HFFc6 (cell line): ENCODE results near the gene ARID3A. TPM values are rescaled to one million over a fixed set of nuclear protein-coding genes. Genes with fewer than 3 reads are reported as not detected.

Experiments used
- DNase-seq: peaks from one replicate; pipeline ENCODE4 v3.0.0-alpha.2; 2018
- H3K27ac Mint-ChIP-seq: 2 replicates; pipeline ENCODE4 v1.8.0; 2020; ENCODE audit warnings: mild to moderate bottlenecking, mixed read lengths
- H3K27me3 Mint-ChIP-seq: 2 replicates; pipeline ENCODE4 v1.8.0; 2021; ENCODE audit warnings: mild to moderate bottlenecking, moderate library complexity, mixed read lengths; ENCODE audit not compliant: insufficient read depth
- H3K36me3 Mint-ChIP-seq: 2 replicates; pipeline ENCODE4 v1.8.0; 2021; ENCODE audit warnings: low read depth, mixed read lengths
- H3K4me1 Mint-ChIP-seq: 2 replicates; pipeline ENCODE4 v1.8.0; 2020; ENCODE audit warnings: low read depth, mixed read lengths
- H3K4me3 Mint-ChIP-seq: 2 replicates; pipeline ENCODE4 v1.8.0; 2020; ENCODE audit warnings: mild to moderate bottlenecking, moderate library complexity, mixed read lengths
- H3K9me3 Mint-ChIP-seq: 2 replicates; pipeline ENCODE4 v1.8.0; 2020; ENCODE audit warnings: mild to moderate bottlenecking, mixed read lengths
- CTCF ChIP-seq: fragments of 200-600 bp; sonication (generic); IDR thresholded peaks from 2 replicates; pipeline ENCODE4 v1.5.0; 2021; ENCODE audit warnings: antibody characterized with exemption, mild to moderate bottlenecking
- total RNA-seq, 6 experiments: library from RNA; stranded (reverse); fragmentation: NEBNext Ultra II Directional; extraction: Animal tissue kit (Norgen Biotek cat#: 25700); gene quantifications; 2 replicates in 1 of 6; 3 replicates in 5 of 6; pipeline ENCODE4 v1.2.3, GENCODE V29; 2021

The ARID3A gene
- total RNA-seq, 6 experiments from 2014 or later = 35.1 to 44.2 (median 38.4) TPM

- no peak overlapping the region for H3K27ac Mint-ChIP-seq
- H3K4me1 Mint-ChIP-seq = peaks cover 5% of the 10 kb centered on the region; the same call in 1 of the 2 replicates
- H3K4me3 Mint-ChIP-seq = peak overlapping the region; percentile 43; the same call in 1 of the 2 replicates
- peaks cover 4% of the 10 kb centered on the region; the same call in 1 of the 2 replicates for H3K9me3 Mint-ChIP-seq
- no peaks in the 10 kb centered on the region for H3K36me3 Mint-ChIP-seq
- TF ChIP-seq CTCF = no peak
- no peak for DNase-seq
- peaks cover 22% of the 10 kb centered on the region for H3K27me3 Mint-ChIP-seq
Observed at GRCh38 chr19:1000591-1001537, 75.0 kb downstream of the ARID3A start.

GRCh38 chr19:1001538-1002166 is 75.8 kb downstream of the ARID3A start:
- TF ChIP-seq CTCF = peak; percentile 92
- H3K4me1 Mint-ChIP-seq = 0 out of 2 replicates have a peak, but pooled peaks cover under 1% of the 10 kb centered on the region
- H3K36me3 Mint-ChIP-seq = no peaks in the 10 kb centered on the region
- H3K9me3 Mint-ChIP-seq = peaks cover 4% of the 10 kb centered on the region; the same call in 1 of the 2 replicates
- no peak overlapping the region for H3K27ac Mint-ChIP-seq
- no peak overlapping the region for H3K4me3 Mint-ChIP-seq
- DNase-seq = no peak
- H3K27me3 Mint-ChIP-seq = peaks cover 18% of the 10 kb centered on the region

GRCh38 chr19:1002600-1002999 is 76.8 kb downstream of the ARID3A start:
- Mint-ChIP-seq H3K27ac (no peak overlapping the region), H3K9me3 (peaks cover 4% of the 10 kb centered on the region; the same call in 1 of the 2 replicates), H3K36me3 (no peaks in the 10 kb centered on the region), H3K27me3 (peaks cover 14% of the 10 kb centered on the region), H3K4me1 (no peaks in the 10 kb centered on the region), H3K4me3 (no peak overlapping the region)
- DNase-seq = no peak
- TF ChIP-seq CTCF = no peak

- Mint-ChIP-seq H3K4me1 (no peaks in the 10 kb centered on the region), H3K9me3 (peaks cover 4% of the 10 kb centered on the region; the same call in 1 of the 2 replicates), H3K27me3 (peaks cover 10% of the 10 kb centered on the region), H3K4me3 (no peak overlapping the region), H3K27ac (no peak overlapping the region), H3K36me3 (no peaks in the 10 kb centered on the region)
- TF ChIP-seq CTCF = no peak
- no peak for DNase-seq
Observed at GRCh38 chr19:1003283-1003682, 77.4 kb downstream of the ARID3A start.

- H3K36me3 Mint-ChIP-seq = no peaks in the 10 kb centered on the region
- no peak overlapping the region for H3K4me3 Mint-ChIP-seq
- no peak for DNase-seq
- H3K9me3 Mint-ChIP-seq = peaks cover 4% of the 10 kb centered on the region; the same call in 1 of the 2 replicates
- H3K27me3 Mint-ChIP-seq = peaks cover 5% of the 10 kb centered on the region
- no peaks in the 10 kb centered on the region for H3K4me1 Mint-ChIP-seq
- H3K27ac Mint-ChIP-seq = no peak overlapping the region
- TF ChIP-seq CTCF = no peak
Observed at GRCh38 chr19:1004204-1004802, 78.5 kb downstream of the ARID3A start.
